Stimulated activated CD8-positive, alpha-beta memory T cell treated with anti-CD3 and anti-CD28 coated beads, Interleukin-15, amount 100 ng/mL, for 4 hours (primary cell): ENCODE data around the gene ZDHHC9.
"Not testable (repeated sequence)": the region's sequence is repeated elsewhere in the genome, so short reads cannot be mapped to it uniquely, and the experiment has no call there.

Experiments used
- DNase-seq, 2 donors: peaks; one replicate each; pipeline ENCODE4 v3.0.0-alpha.2; 2020; ENCODE audit warnings: low read depth in 2 of 2

ZDHHC9 gene

DNA sequence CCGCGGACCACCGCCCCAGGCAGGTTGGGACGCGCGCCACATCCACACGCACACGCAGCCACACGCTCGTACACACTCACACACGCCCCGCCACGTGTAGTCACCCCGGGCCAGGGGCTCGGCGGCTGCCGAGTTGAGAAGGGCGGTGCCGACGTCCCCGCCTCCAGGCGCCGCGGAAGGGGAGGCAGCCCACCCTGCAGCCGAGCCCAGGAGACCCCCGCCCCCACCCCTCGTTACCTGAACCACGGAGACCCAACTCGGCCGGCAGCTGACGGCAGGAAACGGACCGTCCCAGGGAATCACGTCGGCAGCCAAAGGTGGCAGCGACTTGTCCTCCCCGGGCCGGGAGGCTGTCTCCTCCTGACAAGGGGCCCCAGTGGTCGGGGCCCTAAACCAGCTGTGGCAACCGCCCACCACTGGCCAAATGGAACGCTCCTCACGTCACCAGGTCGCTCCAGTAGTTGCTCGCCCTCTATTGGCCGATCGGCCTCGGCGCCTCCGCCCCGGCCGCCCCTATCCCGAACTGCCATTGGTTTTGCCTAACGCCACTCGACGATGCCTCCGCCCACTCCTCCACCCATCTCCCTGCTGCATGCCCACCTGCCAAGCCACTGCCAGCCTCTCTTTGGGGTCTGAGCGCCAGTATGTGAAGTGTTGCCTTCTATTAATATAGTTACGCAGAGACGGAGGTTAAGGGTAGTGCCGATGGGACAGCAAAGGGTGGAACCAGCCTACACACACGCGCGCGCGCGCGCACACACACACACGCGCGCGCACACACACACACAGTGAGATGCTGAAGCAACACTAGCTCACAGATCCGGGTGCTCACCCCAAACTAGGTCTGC, at the start of gene ZDHHC9:
Gene ZDHHC9 (minus strand): TSS at position 428 of the 848 bp plus-strand sequence. CDS start 1,941 bp downstream, outside the sequence.
- peak; percentile 68 to 75 for DNase-seq

DNA sequence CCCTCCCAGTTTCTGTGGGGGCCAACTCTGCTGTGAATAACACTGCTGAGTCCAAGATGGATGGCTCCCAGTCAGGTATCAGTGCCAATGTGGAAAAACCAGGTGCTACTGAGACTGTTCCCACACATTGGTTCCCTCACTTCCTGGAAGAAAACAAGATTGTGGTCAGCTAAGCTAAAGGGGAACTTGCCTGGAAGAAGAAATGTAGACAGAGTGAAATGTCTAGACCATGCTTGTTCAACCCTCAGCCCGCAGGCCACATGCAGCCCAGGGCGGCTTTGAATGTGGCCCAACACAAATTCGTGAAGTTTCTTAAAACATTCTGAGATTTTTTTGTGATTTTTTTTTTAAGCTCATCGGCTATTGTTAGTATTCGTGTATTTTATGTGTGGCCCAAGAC, 33.7 kb upstream of the ZDHHC9 start:
- DNase-seq: no peak

DNA sequence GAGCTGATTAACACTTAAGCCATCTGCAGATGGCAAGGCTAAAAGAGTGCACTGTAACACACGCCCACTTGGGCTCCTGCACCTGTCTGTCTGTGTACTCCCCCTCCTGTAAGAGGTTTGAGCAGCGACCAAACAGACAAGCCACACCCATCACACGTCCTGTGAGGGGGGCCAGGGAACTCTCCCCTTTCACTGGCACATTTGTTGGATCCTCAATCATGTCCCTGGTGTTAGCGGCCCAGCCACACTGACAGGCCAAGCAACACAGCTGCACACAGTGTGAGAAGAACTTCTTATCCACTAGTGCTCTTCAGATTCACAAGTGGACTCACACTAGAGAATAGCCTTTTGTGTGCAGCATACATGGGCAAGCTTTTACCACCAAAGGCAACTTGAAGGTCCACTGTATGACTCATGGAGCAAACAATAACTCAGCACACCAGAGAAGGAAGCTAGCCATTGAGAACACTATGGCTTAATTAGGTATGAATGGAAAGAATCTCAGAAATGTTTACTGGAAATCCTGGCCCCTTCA, 33.2 kb upstream of the ZDHHC9 start:
- no peak for DNase-seq

DNA sequence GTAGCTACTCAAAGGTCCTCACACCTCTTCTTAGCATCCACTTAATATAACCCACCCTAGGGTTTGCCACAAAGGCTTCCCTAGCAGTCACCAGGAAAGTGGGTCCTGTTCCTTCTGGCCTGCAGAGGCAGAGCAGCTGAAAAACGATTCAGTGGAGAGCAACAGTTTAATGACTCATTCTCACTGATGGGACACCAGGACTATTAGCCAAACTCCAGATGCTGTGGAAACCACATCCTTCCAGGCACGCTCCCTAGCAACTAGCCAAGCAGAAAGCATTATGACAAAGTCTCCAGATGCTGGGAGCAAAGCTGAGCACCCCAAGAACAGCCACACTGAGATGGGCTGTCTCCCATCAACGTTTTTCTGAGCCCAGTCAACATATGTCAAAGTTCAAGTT, 32.0 kb upstream of the ZDHHC9 start:
- DNase-seq: no peak

DNA sequence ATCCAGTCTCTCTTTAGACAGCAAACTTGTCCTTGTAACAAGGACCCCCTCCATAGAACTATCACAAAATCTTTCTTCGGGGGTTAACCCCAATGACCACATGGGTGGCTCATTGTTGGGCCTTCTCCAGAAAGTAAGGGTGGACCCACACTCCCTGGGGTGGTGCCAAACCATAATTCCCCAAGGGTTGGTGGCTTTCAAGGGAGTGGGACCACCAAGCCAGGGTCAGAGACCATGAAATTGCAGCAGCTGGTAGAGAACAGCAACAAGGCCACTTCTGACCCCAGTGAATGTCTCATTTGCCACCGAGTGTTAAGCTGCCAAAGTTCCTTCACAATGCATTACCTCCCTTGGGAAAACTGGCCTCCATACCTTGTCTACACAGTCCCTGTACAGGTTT, 28.8 kb upstream of the ZDHHC9 start:
- DNase-seq: no peak

DNA sequence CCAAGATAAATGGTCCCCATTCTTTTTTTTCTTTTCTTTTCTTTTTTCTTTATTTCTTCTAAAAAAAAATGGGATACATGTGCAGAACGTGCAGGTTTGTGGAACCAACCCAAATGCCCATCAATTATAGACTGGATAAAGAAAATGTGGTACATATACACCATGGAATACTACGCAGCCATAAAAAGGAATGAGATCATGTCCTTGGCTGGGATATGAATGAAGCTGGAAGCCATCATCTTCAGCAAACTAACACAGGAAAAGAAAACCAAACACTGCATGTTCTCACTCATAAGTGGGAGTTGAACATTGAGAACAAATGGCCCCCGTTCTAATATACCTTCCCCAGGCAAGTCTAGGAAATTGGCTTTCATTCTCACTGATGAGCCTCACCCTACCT, 22.6 kb upstream of the ZDHHC9 start:
- not testable (repeated sequence) for DNase-seq

DNA sequence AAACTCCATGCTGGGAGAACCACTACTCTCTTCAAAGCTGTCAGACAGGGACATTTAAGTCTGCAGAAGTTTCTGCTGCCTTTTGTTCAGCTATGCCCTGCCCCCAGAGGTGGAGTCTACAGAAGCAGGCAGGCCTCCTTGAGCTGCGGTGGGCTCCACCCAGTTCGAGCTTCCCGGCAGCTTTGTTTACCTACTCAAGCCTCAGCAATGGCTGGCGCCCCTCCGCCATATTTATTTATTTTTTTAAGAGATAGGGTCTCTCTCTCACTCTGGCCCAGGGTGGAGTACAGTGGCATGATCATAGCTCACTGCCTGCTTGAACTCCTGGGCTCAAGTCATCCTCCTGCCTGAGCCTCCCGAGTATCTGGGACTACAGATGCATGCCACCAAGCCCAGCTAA, 15.4 kb upstream of the ZDHHC9 start:
- not testable (repeated sequence) for DNase-seq

DNA sequence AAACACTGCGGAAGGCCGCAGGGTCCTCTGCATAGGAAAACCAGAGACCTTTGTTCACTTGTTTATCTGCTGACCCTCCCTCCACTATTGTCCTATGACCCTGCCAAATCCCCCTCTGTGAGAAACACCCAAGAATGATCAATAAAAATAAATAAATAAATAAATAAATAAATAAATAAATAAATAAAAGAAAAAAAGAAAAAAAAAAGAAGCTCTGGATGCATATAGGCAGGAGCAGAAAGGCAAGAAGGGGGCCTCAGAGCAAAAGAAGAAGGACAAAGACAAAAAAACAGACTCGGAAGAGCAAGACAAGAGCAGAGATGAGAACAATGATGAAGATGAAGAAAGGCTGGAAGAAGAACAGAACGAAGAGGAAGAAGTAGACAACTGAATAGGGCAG, 8.1 kb upstream of the ZDHHC9 start:
- DNase-seq: not testable (repeated sequence)

DNA sequence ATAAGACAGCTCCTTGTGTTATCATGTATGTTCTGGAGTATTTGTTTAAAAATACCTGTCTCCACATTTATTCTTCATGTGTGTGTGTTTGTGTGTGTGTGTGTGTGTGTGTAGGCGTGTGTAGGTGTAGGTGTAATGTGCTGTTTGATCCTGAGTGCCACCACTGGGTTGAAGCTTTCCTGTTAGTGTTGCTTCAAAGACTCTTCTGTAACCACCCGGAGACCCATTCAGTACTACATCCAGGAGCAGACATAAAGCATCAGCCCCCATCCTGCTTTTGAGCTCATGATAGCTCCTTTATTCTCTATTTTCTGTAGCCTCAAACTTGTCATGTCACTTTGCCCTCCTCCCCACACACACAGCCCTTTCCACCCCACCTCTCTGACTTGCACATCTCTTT, 3.0 kb upstream of the ZDHHC9 start:
- DNase-seq: no peak

DNA sequence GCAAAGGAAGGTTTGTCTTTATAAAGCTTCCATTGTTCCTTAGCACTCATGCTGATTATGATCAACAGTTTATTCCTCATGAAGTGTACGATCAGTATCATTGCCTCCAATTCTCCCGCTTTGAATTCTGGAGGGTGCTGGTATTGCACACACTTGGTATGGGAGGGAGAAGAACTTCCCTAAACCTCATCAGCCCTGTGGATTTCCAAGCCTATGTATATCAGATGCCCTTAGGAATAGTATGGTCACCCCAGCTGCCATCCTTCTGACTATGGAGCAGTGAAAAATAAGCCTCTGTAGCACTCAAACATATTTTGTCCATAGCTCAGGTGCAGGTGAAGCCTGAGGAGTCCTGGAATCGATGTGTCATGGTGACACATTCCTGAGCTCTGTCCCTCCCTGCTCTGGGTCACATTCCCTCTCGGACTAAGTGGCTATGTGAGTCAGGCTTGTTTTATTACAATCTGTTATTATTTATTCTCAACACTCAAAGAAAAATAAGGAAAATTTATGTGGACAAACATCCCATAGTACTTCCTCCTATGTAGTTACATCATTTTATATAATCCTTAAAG, 2.0 kb upstream of the ZDHHC9 start:
- DNase-seq: no peak

DNA sequence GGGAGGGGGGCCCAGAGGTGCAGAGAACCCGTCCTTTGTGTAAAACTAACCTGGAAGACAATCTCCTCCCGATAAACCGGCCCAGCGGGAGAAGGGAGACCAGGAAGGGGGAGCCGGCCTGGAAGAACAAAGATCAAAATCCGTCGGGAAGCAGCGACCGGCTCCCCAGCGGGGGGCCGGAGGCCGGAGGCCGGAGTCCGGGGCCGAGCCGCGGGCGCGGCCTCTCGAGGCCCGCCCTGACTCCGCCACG, 552 bp downstream of the ZDHHC9 start:
- DNase-seq: no peak

DNA sequence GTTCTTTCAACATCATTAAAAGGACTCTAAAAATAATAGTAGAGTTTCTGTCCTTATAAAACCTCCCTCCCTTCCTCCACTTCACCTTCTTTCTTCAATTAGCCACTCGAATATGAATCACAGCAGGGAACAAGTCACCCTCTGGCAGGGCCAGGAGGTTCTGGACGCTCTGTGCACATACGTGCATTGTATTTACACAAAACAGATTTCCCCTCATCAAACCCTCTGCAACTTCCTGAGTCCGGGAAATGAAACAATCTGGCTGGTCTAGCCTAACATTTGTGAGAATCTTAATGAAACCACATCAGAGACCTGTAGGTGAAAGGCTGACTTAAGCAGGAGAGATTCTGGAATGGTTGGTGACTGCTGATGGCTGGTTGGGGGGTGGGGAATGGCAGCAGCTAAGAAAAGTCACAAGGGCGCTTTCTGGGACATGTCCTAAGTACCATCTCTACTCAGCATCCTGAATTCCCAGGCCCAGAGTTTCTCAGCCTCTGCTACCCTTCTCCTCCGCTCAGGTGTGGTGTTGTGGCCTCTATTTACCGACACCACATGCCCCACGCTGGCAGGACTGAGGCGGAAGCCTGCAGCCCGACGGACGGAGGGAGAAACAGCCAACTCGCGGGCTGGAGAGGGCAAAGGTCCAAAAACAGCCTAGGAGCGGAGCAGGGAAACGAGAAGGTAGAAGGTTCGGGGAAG, 1.0 kb downstream of the ZDHHC9 start:
- no peak for DNase-seq

DNA sequence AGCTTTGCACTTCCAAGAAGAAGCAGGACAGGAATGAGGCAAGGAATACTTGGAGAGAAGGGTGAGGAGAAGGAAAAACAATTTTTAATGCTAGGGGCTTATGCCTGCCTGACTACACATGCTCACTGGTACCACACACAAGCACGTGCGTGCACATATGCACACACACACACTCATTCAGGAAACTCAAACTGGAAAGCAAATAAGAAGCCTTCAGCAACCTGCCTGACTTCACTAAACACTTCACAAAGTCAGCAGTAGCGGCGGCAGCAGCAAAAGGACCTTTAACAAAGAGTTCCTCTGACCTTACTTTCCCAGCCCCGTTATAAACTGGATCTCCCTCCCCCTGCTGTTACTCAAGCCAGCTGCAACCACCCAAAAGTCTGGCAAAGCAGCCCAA, 3.3 kb downstream of the ZDHHC9 start:
- no peak for DNase-seq

DNA sequence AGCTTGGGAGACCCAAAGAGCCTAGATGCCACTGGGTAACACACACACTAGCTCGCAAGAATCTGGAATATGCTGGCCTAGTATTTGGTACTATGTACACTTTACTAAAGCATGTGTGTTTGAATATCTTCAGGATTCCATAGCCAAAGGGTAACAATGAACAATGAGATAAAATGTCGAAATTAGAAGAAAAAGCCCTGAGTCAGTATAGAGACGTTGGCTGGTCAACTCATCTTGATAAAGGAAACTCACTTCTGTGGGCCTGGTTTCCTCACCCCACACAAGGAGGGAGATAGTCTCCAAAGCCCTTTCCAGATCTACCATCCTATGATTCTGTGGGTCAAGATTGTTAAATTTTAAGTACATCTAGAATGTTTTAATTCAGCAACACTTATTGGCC, 6.9 kb downstream of the ZDHHC9 start:
- DNase-seq: no peak

DNA sequence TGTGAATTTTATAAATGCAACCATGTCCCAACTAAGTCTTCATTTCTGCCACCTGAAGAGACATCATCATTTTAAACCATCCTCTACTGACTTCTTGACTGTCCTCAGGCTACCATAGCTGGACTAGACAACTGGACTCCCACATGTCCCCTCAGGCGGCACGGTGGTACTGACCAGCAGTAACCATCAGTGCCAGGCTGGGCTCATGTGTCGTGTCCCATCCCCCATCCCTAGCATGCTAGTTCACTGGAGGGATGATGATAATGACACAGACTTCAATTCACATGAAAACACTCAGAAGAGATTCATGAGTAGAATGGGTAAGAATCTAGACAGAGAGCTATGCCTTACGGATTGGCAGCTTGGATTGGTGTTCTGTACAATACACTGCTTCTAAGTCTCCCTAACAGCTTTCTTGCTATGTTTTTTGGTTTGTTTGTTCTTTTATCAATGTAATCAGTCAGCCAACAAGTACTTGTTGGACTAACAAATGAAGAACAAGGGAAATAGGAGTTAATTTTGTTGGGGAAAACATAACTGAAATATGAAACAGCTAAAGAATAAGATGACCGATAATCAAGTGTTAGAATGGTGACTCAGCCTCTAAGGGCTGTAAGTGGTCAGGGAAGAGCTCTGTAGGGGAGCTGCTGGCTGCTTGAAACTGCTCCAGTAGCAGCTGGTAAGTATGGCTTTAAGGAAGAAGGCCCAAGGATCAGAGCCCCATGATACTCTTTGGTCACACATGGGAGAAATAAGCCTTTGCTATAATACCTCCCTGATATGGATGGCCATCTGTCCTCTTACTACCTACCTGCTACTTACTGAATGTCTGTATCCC, 10.3 kb downstream of the ZDHHC9 start:
- no peak for DNase-seq

DNA sequence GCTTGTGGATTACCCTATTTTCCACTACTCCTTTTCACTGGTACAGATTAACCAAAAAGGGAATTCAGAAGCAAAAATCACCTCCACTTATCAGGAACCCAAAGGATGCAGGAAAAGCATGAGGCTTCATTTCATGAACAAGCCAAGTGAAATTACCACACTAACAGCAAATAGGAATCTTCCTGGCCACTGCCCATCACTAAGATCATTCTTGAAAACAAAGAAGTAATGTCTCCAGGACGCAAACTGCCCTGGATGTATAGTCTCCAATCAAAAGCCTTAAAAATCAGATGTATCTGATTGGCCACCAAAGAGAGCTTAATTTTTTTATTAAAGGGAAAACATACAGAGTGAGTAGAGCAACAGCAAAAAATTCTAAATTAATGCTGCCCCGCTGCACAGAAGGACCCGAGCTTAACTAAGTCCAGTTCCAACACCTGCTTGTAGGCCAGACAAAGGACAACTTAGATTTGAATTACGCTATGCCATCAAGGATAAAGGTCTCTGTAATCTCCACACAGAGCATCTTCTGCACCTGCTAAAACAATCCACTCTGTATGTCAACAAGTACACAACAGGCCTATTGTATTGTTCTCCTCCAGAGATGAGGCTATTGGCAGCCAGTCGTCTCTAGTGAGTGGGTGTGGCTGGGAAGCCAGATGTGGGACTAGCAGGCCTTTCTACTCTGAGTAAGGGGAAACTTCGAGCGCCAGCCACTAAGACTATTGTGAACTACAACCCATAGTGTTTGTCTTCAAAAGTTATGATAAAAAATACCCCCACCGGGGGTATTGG, 12.4 kb downstream of the ZDHHC9 start:
- no peak for DNase-seq

DNA sequence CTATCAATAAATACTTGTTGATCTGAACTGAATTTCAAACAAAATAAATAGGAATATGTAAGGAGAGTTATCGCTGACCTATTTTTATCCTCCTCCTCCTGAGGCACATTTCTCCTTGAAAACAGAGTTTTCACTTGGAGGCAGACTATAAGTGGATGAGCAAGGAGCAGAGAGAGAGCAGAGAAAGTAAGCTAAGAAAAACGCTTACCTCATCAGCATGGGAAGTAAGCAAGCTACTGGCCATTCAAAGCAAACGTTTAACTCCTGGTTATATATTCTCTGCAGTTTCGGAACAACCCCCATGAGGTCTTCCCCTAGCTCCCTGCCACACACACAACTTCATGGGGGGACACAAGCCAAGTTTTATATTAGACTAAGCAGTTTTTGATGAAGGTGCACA, 13.2 kb downstream of the ZDHHC9 start:
- DNase-seq: no peak

DNA sequence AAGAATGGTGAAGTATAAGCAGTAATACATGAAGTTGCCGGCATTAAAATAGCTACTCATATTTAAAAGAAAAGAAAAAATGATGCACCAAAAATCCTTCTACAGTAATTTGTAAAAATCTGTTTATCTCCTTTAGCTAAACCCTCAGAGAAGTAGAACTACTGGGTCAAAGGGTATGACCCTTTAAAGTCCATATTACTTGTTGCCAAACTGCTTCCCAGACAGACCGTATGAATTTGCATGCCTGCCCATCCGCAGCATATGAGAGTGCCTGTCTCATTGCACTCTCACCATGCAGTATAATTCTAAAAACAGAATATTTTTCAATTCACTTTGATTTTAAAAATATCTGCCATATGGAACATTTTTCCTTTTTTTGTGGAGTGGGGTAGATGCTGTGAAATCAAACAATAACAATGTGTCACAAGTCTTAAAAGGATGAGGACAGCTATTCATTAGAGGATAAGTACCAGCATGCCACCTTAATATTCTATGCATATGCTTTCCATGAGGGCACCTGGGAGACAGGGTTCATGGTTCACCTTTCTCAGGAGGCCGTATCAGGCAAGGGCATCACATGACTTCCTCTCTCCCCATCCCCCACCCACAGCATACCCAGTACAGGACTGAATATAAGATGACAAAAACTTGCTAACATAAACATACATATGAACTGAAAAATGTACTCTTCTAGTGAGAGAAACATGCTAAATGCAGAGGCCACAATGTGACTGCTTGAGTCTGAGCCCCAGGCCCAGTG, 17.8 kb downstream of the ZDHHC9 start:
- DNase-seq: no peak

DNA sequence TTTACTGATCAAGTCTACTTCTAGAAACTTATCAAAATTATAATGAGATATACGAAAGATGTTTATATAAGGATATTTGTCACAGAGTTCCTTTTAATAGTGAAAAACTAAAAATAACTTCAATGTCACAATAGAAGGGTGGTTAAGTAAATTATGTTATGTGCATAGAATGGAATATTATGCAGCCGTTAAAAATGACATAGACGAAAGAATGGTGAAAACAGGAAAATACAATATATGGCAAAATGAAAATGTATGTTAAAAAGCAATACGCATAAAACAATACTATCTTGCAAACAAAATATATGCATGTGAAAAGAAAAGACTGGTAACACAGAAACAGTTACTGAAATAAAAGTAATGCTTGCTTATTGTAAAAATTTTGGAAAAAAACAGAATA, 19.1 kb downstream of the ZDHHC9 start:
- no peak for DNase-seq

DNA sequence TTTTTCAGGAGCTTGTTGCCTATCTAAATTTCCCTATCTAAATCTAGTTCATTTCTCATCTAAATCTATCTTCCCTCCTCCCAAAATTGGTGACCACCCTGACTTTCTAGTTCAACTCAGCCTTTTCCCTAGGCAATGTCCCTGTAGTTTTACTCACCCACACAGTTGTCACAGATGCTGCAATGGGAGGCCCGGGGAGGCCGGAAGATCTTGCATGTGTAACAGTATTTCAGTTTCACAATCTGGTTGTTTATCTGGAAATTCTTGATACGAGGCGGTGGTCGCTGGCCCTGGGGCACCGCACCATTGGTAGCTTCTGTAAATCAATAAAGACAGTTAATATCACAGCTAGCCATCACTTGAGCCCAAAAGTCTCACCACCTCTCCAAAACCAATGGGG, 20.2 kb downstream of the ZDHHC9 start:
- DNase-seq: no peak
